ENCODE measurements around the gene ASCL2. TPM values are rescaled to one million over a fixed set of nuclear protein-coding genes. Genes with fewer than 3 reads are reported as not detected.

ASCL2 gene
- total RNA-seq, 3 donors from 2014 or later (not counting 1 experiment from before 2014, with no cell fraction given) = 10.8 to 16.8 (median 16.0) TPM

DNA sequence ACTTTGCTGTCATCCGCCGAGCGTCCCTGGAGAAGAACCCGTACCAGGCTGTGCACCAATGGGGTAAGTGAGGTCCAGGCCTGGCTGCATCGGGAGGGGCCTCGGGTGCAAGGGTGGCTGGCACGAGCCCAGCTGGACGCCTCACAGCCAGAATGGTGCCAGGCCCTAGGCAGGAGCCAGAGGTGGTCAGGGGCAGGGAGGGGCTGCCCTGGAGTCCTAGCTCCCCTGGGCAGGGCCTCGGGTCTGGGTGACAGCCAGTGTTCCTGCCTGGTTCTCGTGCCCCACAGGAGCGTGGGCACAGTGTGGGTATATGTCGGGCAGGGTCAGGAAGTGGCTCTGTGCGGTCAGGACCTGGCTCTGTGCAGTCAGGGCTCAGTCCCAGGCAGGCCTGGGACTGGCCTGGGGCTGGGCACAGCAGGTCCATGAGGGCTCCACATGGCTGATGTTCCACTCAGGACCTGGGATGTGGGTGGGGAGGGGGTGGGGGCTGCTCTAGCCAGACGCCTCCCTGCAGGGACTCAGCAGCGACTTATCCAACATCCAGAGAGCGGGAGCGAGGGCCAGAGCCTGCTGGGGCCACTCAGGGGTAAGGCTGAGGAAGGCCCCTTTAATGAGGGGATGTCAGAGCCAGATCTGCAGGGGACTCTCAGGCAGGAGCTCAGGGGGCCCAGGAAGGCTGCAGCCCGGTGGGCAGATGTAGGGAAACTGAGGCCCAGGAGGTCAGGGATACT lies 32.7 kb upstream of the ASCL2 start:
- Histone ChIP-seq H3K9me3 (ENCODE audit: control insufficient read depth, insufficient read depth, low read length) (no peaks in the 10 kb centered on the region), H3K36me3 (ENCODE audit: control insufficient read depth, insufficient read depth, low read length) (peaks cover 27% of the 10 kb centered on the region), H3K4me1 (ENCODE audit: control insufficient read depth, insufficient read depth, low read length) (peaks cover 96% of the 10 kb centered on the region), H3K27me3 (ENCODE audit: control insufficient read depth, insufficient read depth, low read length) (no peaks in the 10 kb centered on the region), H3K4me3 (ENCODE audit: low read length) (peak overlapping the region; percentile 84), H3K27ac (ENCODE audit: low read length) (peak overlapping the region; percentile 62)
- ATAC-seq = no peak
- Mint-ChIP-seq H3K27ac (peak overlapping the region; percentile 86 to 96), H3K4me1 (peaks cover 24 to 82% of the 10 kb centered on the region in 2 donors), H3K4me3 (peak overlapping the region; percentile 98), H3K9me3 (no peaks in the 10 kb centered on the region), H3K36me3 (no peaks in the 10 kb centered on the region), H3K27me3 (ENCODE audit: low read depth in 2 of 2) (no peaks in the 10 kb centered on the region)
- WGBS (ENCODE audit: insufficient coverage) = 20% methylated on average over 18 of the region's 18 CpGs
- TF ChIP-seq, protein P1, sequence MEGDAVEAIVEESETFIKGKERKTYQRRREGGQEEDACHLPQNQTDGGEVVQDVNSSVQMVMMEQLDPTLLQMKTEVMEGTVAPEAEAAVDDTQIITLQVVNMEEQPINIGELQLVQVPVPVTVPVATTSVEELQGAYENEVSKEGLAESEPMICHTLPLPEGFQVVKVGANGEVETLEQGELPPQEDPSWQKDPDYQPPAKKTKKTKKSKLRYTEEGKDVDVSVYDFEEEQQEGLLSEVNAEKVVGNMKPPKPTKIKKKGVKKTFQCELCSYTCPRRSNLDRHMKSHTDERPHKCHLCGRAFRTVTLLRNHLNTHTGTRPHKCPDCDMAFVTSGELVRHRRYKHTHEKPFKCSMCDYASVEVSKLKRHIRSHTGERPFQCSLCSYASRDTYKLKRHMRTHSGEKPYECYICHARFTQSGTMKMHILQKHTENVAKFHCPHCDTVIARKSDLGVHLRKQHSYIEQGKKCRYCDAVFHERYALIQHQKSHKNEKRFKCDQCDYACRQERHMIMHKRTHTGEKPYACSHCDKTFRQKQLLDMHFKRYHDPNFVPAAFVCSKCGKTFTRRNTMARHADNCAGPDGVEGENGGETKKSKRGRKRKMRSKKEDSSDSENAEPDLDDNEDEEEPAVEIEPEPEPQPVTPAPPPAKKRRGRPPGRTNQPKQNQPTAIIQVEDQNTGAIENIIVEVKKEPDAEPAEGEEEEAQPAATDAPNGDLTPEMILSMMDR (IDR thresholded peaks at IDR 0.05) = no peak
- intact Hi-C loops (cut with micrococcal nuclease) = loop anchor here (1.0 to 5.0 kb wide), 2 partner anchors 36 to 97 kb away; partner anchors contain the start of gene TSSC4
- DNase-seq = peak; percentile 21 to 44

DNA sequence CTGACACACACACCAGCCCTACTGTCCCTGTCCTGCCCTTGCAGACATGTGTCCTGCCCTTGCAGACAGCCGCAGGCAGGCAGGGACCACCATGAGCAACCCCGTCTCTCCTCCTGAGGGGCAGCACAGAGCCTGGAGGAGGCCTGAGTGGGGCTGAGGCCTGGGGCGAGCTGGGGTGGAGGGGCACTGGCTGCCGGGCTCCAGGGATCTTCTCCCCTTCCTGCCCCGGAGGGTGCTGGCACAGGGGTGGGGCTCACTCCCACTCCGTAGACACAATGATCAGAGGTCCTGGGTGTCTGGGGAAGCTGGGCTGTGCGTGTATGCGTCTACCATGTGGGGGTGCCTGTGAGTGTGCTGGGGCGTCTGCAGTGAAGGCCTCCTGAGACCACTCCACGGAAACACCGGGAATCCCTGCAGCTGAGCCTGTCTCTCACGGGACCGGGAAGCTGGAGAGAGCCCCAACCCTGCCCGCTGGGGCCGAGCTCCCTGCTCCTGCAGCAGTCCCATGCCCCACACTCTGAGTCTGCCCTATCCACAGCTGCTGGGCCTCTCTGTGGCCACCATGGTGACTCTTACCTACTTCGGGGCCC lies 32.0 kb upstream of the ASCL2 start:
- Mint-ChIP-seq H3K27me3 (ENCODE audit: low read depth in 2 of 2) (no peaks in the 10 kb centered on the region), H3K36me3 (no peaks in the 10 kb centered on the region), H3K4me1 (peaks cover 30 to 84% of the 10 kb centered on the region in 2 donors), H3K27ac (peak overlapping the region; percentile 86 to 96), H3K9me3 (no peaks in the 10 kb centered on the region), H3K4me3 (peak overlapping the region; percentile 98)
- Histone ChIP-seq H3K9me3 (ENCODE audit: control insufficient read depth, insufficient read depth, low read length) (no peaks in the 10 kb centered on the region), H3K27ac (ENCODE audit: low read length) (peak overlapping the region; percentile 62), H3K4me1 (ENCODE audit: control insufficient read depth, insufficient read depth, low read length) (peaks cover 96% of the 10 kb centered on the region), H3K27me3 (ENCODE audit: control insufficient read depth, insufficient read depth, low read length) (no peaks in the 10 kb centered on the region), H3K4me3 (ENCODE audit: low read length) (peak overlapping the region; percentile 84), H3K36me3 (ENCODE audit: control insufficient read depth, insufficient read depth, low read length) (peaks cover 33% of the 10 kb centered on the region)
- DNase-seq (peak in 1 of 2 donors; percentile 64), ATAC-seq (peak; percentile 15 to 31 (median 16))
- TF ChIP-seq, protein P1 (IDR thresholded peaks at IDR 0.05) = no peak
- intact Hi-C loops (cut with micrococcal nuclease) = loop anchor here (1.0 to 5.0 kb wide), 2 partner anchors 35 to 98 kb away; partner anchors contain the start of gene TSSC4
- WGBS (ENCODE audit: insufficient coverage) = 4% methylated on average over 16 of the region's 16 CpGs

- peaks cover 34 to 85% of the 10 kb centered on the region in 2 donors for H3K4me1 Mint-ChIP-seq
- 2% methylated on average over 15 of the region's 16 CpGs for WGBS (ENCODE audit: insufficient coverage)
- TF ChIP-seq, protein P1 (IDR thresholded peaks at IDR 0.05) = no peak
- Histone ChIP-seq H3K27me3 (ENCODE audit: control insufficient read depth, insufficient read depth, low read length) (no peaks in the 10 kb centered on the region), H3K36me3 (ENCODE audit: control insufficient read depth, insufficient read depth, low read length) (peaks cover 40% of the 10 kb centered on the region), H3K9me3 (ENCODE audit: control insufficient read depth, insufficient read depth, low read length) (no peaks in the 10 kb centered on the region), H3K4me1 (ENCODE audit: control insufficient read depth, insufficient read depth, low read length) (peaks cover 96% of the 10 kb centered on the region), H3K4me3 (ENCODE audit: low read length) (peak within 1 kb of the TSS; percentile 84), H3K27ac (ENCODE audit: low read length) (peak within 1 kb of the TSS; percentile 83)
- H3K27me3 Mint-ChIP-seq (ENCODE audit: low read depth in 2 of 2) = no peaks in the 10 kb centered on the region
- intact Hi-C loops (cut with micrococcal nuclease) = loop anchor here (1.0 to 5.0 kb wide), 3 partner anchors 34 to 105 kb away; partner anchors contain the start of gene TSSC4
- DNase-seq (peak; percentile 67 to 77), ATAC-seq (peak; percentile 62 to 77 (median 73))
- H3K27ac Mint-ChIP-seq = peak within 1 kb of the TSS; percentile 86 to 96
- H3K36me3 Mint-ChIP-seq = no peaks in the 10 kb centered on the region
- peak within 1 kb of the TSS; percentile 98 for H3K4me3 Mint-ChIP-seq
- no peaks in the 10 kb centered on the region for H3K9me3 Mint-ChIP-seq
Observed at GRCh38 chr11:2301631-2302305, 31.4 kb upstream of the ASCL2 start, which contains the start of the genes C11orf21 and TSPAN32. Gene C11orf21, minus strand, starts transcription at chr11:2301918. Its CDS starts 110 bp downstream, at chr11:2301808. Gene TSPAN32, plus strand, starts transcription at chr11:2302013. Its CDS starts 137 bp downstream, at chr11:2302150.

Measured in natural killer cell (primary cell).